ENCODE measurements around the gene RPL4.
"Not testable (repeated sequence)": the region's sequence is repeated elsewhere in the genome, so short reads cannot be mapped to it uniquely, and the experiment has no call there.

RPL4 gene

GRCh38 chr15:66504563-66505429 lies at the start of gene RPL4, which contains the start of gene ZWILCH:
RPL4 (minus strand) TSS chr15:66504855; CDS start chr15:66504790, 65 bp downstream.
ZWILCH (plus strand) TSS chr15:66505326; CDS start chr15:66505339, 13 bp downstream.
- DNase-seq (ENCODE audit: low spot score), result peak; percentile 91

GRCh38 chr15:66545255-66545654 lies 40.6 kb upstream of the RPL4 start:
- DNase-seq (ENCODE audit: low spot score), result no peak

GRCh38 chr15:66542896-66543295 lies 38.2 kb upstream of the RPL4 start:
- no peak for DNase-seq (ENCODE audit: low spot score)

GRCh38 chr15:66535056-66535455 lies 30.4 kb upstream of the RPL4 start:
- DNase-seq (ENCODE audit: low spot score), result no peak

GRCh38 chr15:66524838-66525237 lies 20.2 kb upstream of the RPL4 start:
- no peak for DNase-seq (ENCODE audit: low spot score)

GRCh38 chr15:66523926-66524325 lies 19.3 kb upstream of the RPL4 start:
- no peak for DNase-seq (ENCODE audit: low spot score)

GRCh38 chr15:66515901-66516322 lies 11.3 kb upstream of the RPL4 start:
- peak; percentile 8 for DNase-seq (ENCODE audit: low spot score)

- DNase-seq (ENCODE audit: low spot score), result no peak
Measured at GRCh38 chr15:66514586-66514985, 9.9 kb upstream of the RPL4 start.

- no peak for DNase-seq (ENCODE audit: low spot score)
Measured at GRCh38 chr15:66508293-66508883, 3.7 kb upstream of the RPL4 start.

- no peak for DNase-seq (ENCODE audit: low spot score)
Measured at GRCh38 chr15:66505818-66506217, 1.2 kb upstream of the RPL4 start.

GRCh38 chr15:66505430-66505811 lies 766 bp upstream of the RPL4 start:
- no peak for DNase-seq (ENCODE audit: low spot score)

- no peak for DNase-seq (ENCODE audit: low spot score)
Measured at GRCh38 chr15:66503780-66504562, 684 bp downstream of the RPL4 start.

GRCh38 chr15:66503041-66503648 lies 1.5 kb downstream of the RPL4 start:
- not testable (repeated sequence) for DNase-seq (ENCODE audit: low spot score)

GRCh38 chr15:66502491-66502890 lies 2.2 kb downstream of the RPL4 start:
- no peak for DNase-seq (ENCODE audit: low spot score)

GRCh38 chr15:66500346-66500745 lies 4.3 kb downstream of the RPL4 start:
- DNase-seq (ENCODE audit: low spot score), result not testable (repeated sequence)

GRCh38 chr15:66498501-66499386 lies 5.9 kb downstream of the RPL4 start:
- no peak for DNase-seq (ENCODE audit: low spot score)

GRCh38 chr15:66497502-66498455 lies 6.9 kb downstream of the RPL4 start, which contains the start of gene SNAPC5:
SNAPC5 (minus strand) TSS chr15:66497762; CDS start chr15:66497731, 31 bp downstream.
- DNase-seq (ENCODE audit: low spot score), result peak; percentile 89

GRCh38 chr15:66496951-66497501 lies 7.6 kb downstream of the RPL4 start:
- no peak for DNase-seq (ENCODE audit: low spot score)

GRCh38 chr15:66494262-66494661 lies 10.4 kb downstream of the RPL4 start:
- no peak for DNase-seq (ENCODE audit: low spot score)
